GM23338 (cell line): Measurements from ENCODE around the gene ZNF626. TPM values are rescaled to one million over a fixed set of nuclear protein-coding genes. Genes with fewer than 3 reads are reported as not detected.

ENCODE experiments used
- ATAC-seq: fragments of 200-7000 bp; cut with Tn5 transposase; 3 replicates; pipeline ENCODE4 v1.9.1; 2020
- DNase-seq: peaks from one replicate; pipeline ENCODE4 v3.0.0-alpha.2; 2015; ENCODE audit warnings: low spot score
- H2AFZ ChIP-seq: fragments of 200-600 bp; sonication (generic); 2 replicates; pipeline ENCODE4 v1.8.0; 2016; ENCODE audit warnings: antibody characterized with exemption, mild to moderate bottlenecking, moderate library complexity
- H3F3A ChIP-seq: fragments of 200-600 bp; sonication (generic); replicated peaks from 2 replicates; pipeline ENCODE4 v1.8.0; 2017; ENCODE audit warnings: antibody characterized with exemption, mixed run types, low read depth
- H3K27ac ChIP-seq: fragments of 200-600 bp; sonication (generic); 2 replicates; pipeline ENCODE4 v1.6.1; 2016; ENCODE audit warnings: low read depth
- H3K27me3 ChIP-seq: fragments of 200-600 bp; sonication (generic); 2 replicates; pipeline ENCODE4 v1.8.0; 2016; ENCODE audit warnings: mild to moderate bottlenecking, mixed run types, moderate library complexity; ENCODE audit not compliant: insufficient read depth
- H3K36me3 ChIP-seq: fragments of 200-600 bp; sonication (generic); 2 replicates; pipeline ENCODE4 v1.8.0; 2016; ENCODE audit warnings: mild to moderate bottlenecking; ENCODE audit not compliant: insufficient read depth
- H3K4me1 ChIP-seq: fragments of 200-600 bp; sonication (generic); 2 replicates; pipeline ENCODE4 v1.8.0; 2016; ENCODE audit warnings: mild to moderate bottlenecking, moderate library complexity; ENCODE audit not compliant: insufficient read depth
- H3K4me2 ChIP-seq: fragments of 200-600 bp; sonication (generic); 2 replicates; pipeline ENCODE4 v1.7.1; 2017; ENCODE audit warnings: mixed run types
- H3K4me3 ChIP-seq: fragments of 200-600 bp; sonication (generic); 2 replicates; pipeline ENCODE4 v1.6.1; 2016; ENCODE audit warnings: mixed run types
- H3K79me2 ChIP-seq: fragments of 200-600 bp; sonication (generic); replicated peaks from 2 replicates; pipeline ENCODE4 v1.8.0; 2017; ENCODE audit warnings: mild to moderate bottlenecking; ENCODE audit not compliant: insufficient read depth
- H3K9me2 ChIP-seq: fragments of 200-600 bp; sonication (generic); 2 replicates; pipeline ENCODE4 v1.8.0; 2017; ENCODE audit not compliant: insufficient read depth
- H4K20me1 ChIP-seq: fragments of 200-600 bp; sonication (generic); replicated peaks from 2 replicates; pipeline ENCODE4 v1.8.0; 2017; ENCODE audit warnings: mild to moderate bottlenecking; ENCODE audit not compliant: insufficient read depth
- H3K27ac Mint-ChIP-seq: 2 replicates; pipeline ENCODE4 v1.8.0; 2020; ENCODE audit warnings: inconsistent platforms, mild to moderate bottlenecking, moderate library complexity, mixed read lengths
- H3K27me3 Mint-ChIP-seq: 3 replicates; pipeline ENCODE4 v1.8.0; 2022; ENCODE audit warnings: low read depth, mild to moderate bottlenecking, moderate library complexity, mixed read lengths, inconsistent platforms; ENCODE audit not compliant: insufficient read depth, poor library complexity
- H3K36me3 Mint-ChIP-seq: 3 replicates; pipeline ENCODE4 v1.8.0; 2021; ENCODE audit warnings: low read depth, mild to moderate bottlenecking, inconsistent platforms, moderate library complexity, mixed read lengths
- H3K4me1 Mint-ChIP-seq: 3 replicates; pipeline ENCODE4 v1.8.0; 2020; ENCODE audit warnings: mild to moderate bottlenecking, inconsistent platforms, mixed read lengths
- H3K4me3 Mint-ChIP-seq: 3 replicates; pipeline ENCODE4 v1.8.0; 2021; ENCODE audit warnings: moderate library complexity, mild to moderate bottlenecking, inconsistent platforms, mixed read lengths
- H3K9me3 Mint-ChIP-seq: 3 replicates; pipeline ENCODE4 v1.8.0; 2020; ENCODE audit warnings: moderate library complexity, mild to moderate bottlenecking, inconsistent platforms, mixed read lengths
- CREB1 ChIP-seq: fragments of 250-450 bp; sonication (Bioruptor Pico); IDR thresholded peaks from 2 replicates; pipeline ENCODE4 v1.5.0; 2020; ENCODE audit warnings: low read depth, mild to moderate bottlenecking, moderate library complexity
- ETS1 ChIP-seq: IDR thresholded peaks from 2 replicates; pipeline ENCODE4 v1.6.1; 2016; ENCODE audit warnings: antibody characterized with exemption
- EZH2 ChIP-seq: fragments of 200-600 bp; sonication (generic); IDR thresholded peaks from one replicate; pipeline ENCODE4 v1.8.0; 2017; ENCODE audit warnings: antibody characterized with exemption, mild to moderate bottlenecking, low read depth; ENCODE audit not compliant: unreplicated experiment
- EZH2phosphoT487 ChIP-seq: fragments of 200-600 bp; sonication (generic); IDR thresholded peaks from one replicate; pipeline ENCODE4 v1.8.1; 2018; ENCODE audit warnings: antibody characterized with exemption; ENCODE audit not compliant: unreplicated experiment
- JUNB ChIP-seq: IDR thresholded peaks from one replicate; pipeline ENCODE4 v1.6.1; 2016; ENCODE audit warnings: antibody characterized with exemption; ENCODE audit not compliant: unreplicated experiment
- NANOG ChIP-seq: IDR thresholded peaks from 2 replicates; pipeline ENCODE4 v1.6.1; 2016; ENCODE audit warnings: antibody characterized with exemption, borderline replicate concordance
- POLR2AphosphoS5 ChIP-seq: IDR thresholded peaks from 2 replicates; pipeline ENCODE4 v1.6.1; 2016; ENCODE audit warnings: antibody characterized with exemption, low read depth
- REST ChIP-seq: IDR thresholded peaks from one replicate; pipeline ENCODE4 v1.6.1; 2018; ENCODE audit warnings: antibody characterized with exemption; ENCODE audit not compliant: unreplicated experiment
- STAT1 ChIP-seq: IDR thresholded peaks from one replicate; pipeline ENCODE4 v1.6.1; 2016; ENCODE audit warnings: antibody characterized with exemption; ENCODE audit not compliant: unreplicated experiment
- ZNF114 ChIP-seq: fragments of 250-450 bp; sonication (Bioruptor Pico); IDR thresholded peaks from 2 replicates; pipeline ENCODE4 v1.5.0; 2020; ENCODE audit warnings: mild to moderate bottlenecking, moderate library complexity
- ZNF331 ChIP-seq: fragments of 250-450 bp; sonication (Bioruptor Pico); IDR thresholded peaks from 2 replicates; pipeline ENCODE4 v1.5.0; 2020; ENCODE audit warnings: low read depth, mild to moderate bottlenecking, moderate library complexity
- polyA plus RNA-seq: library from polyadenylated mRNA; unstranded; fragments of >200 nt; fragmentation: Nextera tagmentation; extraction: Ambion mirVana; gene quantifications from 2 replicates; pipeline ENCODE4 v1.2.1, GENCODE V29; 2016
- total RNA-seq: library from RNA; depleted of rRNA; stranded (reverse); fragments of >200 nt; shearing (Covaris generic); gene quantifications from 2 replicates; pipeline ENCODE4 v1.2.3, GENCODE V29; 2014
- TF ChIP-seq, protein P1 (sequence below): fragments of 250-450 bp; sonication (Bioruptor Pico); IDR thresholded peaks from 2 replicates; pipeline ENCODE4 v1.5.0; 2020; ENCODE audit warnings: mild to moderate bottlenecking, moderate library complexity
- TF ChIP-seq, protein P2 (sequence below), 2 experiments: fragments of 200-600 bp in 1 of 2; sonication (generic) in 1 of 2; conservative IDR thresholded peaks; 2 replicates each; pipeline versions ENCODE4 v1.5.1 to v1.6.1; 2016 to 2017; ENCODE audit warnings: antibody characterized with exemption in 2 of 2, low read depth in 2 of 2, mild to moderate bottlenecking in 2 of 2, moderate library complexity in 1 of 2

ZNF626 gene
- total and polyA plus RNA-seq, 2 experiments from 2014 or later, result 18.5 to 45.7 TPM

- H3F3A ChIP-seq, result no peaks in the 10 kb centered on the region
- no peaks in the 10 kb centered on the region for H4K20me1 ChIP-seq
- no peak for DNase-seq
- Mint-ChIP-seq H3K9me3 (peaks cover 64% of the 10 kb centered on the region), H3K4me3 (no peak overlapping the region), H3K27ac (no peak overlapping the region), H3K27me3 (no peaks in the 10 kb centered on the region), H3K4me1 (no peaks in the 10 kb centered on the region), H3K36me3 (peaks cover 88% of the 10 kb centered on the region)
- H3K27me3 ChIP-seq, result no peaks in the 10 kb centered on the region
- H3K79me2 ChIP-seq, result peaks cover 53% of the 10 kb centered on the region
- ATAC-seq, result no peak
- no peaks in the 10 kb centered on the region for H3K4me1 ChIP-seq
- H3K36me3 ChIP-seq, result peaks cover 56% of the 10 kb centered on the region
- H3K4me3 ChIP-seq, result no peak overlapping the region
- TF ChIP-seq ZNF331 (CRISPR knock-in tag) (no peak), ETS1 (no peak), ZNF114 (CRISPR knock-in tag) (no peak), JUNB (no peak), NANOG (no peak), POLR2AphosphoS5 (no peak), STAT1 (no peak), REST (no peak), EZH2phosphoT487 (no peak), EZH2 (no peak), CREB1 (CRISPR knock-in tag) (no peak)
- TF ChIP-seq, protein P1, sequence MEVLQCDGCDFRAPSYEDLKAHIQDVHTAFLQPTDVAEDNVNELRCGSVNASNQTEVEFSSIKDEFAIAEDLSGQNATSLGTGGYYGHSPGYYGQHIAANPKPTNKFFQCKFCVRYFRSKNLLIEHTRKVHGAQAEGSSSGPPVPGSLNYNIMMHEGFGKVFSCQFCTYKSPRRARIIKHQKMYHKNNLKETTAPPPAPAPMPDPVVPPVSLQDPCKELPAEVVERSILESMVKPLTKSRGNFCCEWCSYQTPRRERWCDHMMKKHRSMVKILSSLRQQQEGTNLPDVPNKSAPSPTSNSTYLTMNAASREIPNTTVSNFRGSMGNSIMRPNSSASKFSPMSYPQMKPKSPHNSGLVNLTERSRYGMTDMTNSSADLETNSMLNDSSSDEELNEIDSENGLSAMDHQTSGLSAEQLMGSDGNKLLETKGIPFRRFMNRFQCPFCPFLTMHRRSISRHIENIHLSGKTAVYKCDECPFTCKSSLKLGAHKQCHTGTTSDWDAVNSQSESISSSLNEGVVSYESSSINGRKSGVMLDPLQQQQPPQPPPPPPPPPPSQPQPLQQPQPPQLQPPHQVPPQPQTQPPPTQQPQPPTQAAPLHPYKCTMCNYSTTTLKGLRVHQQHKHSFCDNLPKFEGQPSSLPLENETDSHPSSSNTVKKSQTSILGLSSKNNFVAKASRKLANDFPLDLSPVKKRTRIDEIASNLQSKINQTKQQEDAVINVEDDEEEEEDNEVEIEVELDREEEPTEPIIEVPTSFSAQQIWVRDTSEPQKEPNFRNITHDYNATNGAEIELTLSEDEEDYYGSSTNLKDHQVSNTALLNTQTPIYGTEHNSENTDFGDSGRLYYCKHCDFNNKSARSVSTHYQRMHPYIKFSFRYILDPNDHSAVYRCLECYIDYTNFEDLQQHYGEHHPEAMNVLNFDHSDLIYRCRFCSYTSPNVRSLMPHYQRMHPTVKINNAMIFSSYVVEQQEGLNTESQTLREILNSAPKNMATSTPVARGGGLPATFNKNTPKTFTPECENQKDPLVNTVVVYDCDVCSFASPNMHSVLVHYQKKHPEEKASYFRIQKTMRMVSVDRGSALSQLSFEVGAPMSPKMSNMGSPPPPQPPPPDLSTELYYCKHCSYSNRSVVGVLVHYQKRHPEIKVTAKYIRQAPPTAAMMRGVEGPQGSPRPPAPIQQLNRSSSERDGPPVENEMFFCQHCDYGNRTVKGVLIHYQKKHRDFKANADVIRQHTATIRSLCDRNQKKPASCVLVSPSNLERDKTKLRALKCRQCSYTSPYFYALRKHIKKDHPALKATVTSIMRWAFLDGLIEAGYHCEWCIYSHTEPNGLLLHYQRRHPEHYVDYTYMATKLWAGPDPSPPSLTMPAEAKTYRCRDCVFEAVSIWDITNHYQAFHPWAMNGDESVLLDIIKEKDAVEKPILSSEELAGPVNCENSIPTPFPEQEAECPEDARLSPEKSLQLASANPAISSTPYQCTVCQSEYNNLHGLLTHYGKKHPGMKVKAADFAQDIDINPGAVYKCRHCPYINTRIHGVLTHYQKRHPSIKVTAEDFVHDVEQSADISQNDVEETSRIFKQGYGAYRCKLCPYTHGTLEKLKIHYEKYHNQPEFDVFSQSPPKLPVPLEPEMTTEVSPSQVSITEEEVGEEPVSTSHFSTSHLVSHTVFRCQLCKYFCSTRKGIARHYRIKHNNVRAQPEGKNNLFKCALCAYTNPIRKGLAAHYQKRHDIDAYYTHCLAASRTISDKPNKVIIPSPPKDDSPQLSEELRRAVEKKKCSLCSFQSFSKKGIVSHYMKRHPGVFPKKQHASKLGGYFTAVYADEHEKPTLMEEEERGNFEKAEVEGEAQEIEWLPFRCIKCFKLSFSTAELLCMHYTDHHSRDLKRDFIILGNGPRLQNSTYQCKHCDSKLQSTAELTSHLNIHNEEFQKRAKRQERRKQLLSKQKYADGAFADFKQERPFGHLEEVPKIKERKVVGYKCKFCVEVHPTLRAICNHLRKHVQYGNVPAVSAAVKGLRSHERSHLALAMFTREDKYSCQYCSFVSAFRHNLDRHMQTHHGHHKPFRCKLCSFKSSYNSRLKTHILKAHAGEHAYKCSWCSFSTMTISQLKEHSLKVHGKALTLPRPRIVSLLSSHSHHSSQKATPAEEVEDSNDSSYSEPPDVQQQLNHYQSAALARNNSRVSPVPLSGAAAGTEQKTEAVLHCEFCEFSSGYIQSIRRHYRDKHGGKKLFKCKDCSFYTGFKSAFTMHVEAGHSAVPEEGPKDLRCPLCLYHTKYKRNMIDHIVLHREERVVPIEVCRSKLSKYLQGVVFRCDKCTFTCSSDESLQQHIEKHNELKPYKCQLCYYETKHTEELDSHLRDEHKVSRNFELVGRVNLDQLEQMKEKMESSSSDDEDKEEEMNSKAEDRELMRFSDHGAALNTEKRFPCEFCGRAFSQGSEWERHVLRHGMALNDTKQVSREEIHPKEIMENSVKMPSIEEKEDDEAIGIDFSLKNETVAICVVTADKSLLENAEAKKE (CRISPR knock-in tag), result no peak
- TF ChIP-seq, protein P2, sequence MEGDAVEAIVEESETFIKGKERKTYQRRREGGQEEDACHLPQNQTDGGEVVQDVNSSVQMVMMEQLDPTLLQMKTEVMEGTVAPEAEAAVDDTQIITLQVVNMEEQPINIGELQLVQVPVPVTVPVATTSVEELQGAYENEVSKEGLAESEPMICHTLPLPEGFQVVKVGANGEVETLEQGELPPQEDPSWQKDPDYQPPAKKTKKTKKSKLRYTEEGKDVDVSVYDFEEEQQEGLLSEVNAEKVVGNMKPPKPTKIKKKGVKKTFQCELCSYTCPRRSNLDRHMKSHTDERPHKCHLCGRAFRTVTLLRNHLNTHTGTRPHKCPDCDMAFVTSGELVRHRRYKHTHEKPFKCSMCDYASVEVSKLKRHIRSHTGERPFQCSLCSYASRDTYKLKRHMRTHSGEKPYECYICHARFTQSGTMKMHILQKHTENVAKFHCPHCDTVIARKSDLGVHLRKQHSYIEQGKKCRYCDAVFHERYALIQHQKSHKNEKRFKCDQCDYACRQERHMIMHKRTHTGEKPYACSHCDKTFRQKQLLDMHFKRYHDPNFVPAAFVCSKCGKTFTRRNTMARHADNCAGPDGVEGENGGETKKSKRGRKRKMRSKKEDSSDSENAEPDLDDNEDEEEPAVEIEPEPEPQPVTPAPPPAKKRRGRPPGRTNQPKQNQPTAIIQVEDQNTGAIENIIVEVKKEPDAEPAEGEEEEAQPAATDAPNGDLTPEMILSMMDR (conservative IDR thresholded peaks at IDR 0.05; ENCODE audit: low read depth in 2 of 2), result no peak
- no peaks in the 10 kb centered on the region for H3K9me2 ChIP-seq
- H3K27ac ChIP-seq, result no peak overlapping the region
- H2AFZ ChIP-seq, result no peak overlapping the region
- no peak overlapping the region for H3K4me2 ChIP-seq
Measured at GRCh38 chr19:20640545-20640944, 20.8 kb downstream of the ZNF626 start.
